EL (cell line): Measurements from ENCODE around the gene ZNF280B.
"Not testable (repeated sequence)": the region's sequence is repeated elsewhere in the genome, so short reads cannot be mapped to it uniquely, and the experiment has no call there.

Experiments used
- DNase-seq: peaks from one replicate; pipeline ENCODE4 v3.0.0-alpha.2; 2016

Gene ZNF280B

DNA sequence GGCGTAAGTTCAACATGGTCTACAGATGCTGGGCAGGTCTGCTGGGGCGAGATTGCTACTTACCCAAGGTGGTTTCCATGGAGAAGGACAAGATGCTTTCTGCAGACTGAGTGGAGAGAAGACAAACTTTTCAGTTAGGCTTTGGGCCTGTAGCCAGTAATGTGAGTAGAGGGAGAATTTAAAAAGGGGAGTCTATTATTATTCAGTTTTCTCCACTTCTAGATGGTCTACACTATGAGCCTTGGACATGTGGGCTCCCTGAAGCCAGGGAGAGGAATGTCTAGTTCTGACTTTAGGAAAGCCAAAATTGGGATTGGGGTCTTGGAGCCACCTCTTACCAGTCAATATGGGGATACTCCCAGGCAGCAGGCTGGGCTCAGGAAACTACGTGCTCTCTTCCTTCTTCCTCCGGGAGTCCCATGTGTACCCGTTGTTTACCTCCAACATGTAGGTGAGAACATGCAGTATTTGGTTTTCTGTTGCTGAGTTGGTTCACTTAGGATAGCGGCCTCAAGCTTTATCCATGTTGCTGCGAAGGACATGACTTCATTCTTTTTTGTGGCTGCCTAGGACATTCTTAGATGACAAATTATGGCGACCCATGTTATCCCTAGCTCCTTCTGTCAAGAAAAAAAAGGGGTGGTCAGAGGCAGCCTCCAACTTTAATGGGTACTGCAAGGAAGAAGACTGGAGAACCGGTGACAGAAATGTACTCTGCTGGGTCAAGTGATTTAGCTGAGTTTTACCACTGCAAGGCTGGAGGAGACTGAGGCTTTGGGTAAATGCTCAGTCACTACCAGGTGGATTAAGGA is 26.3 kb upstream of the ZNF280B start:
- no peak for DNase-seq

DNA sequence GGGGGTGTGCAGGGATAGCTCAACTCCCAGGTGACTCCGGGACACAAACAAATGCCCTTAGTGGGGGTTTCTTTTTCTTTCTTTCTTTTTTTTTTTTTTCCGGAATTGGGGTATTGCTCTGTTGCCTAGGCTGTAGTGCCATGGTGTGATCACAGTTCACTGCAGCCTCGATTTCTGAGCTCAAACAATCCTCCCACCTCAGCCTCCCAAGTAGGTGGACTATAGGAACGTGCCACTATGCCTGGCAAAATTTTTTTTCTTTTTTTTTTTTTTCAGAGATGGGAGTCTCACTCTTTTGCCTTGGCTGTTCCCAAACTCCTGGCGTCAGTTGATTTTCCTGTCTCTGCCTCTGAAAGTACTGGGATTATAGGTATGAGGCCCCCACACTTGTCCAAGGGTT is 25.3 kb upstream of the ZNF280B start:
- no peak for DNase-seq

DNA sequence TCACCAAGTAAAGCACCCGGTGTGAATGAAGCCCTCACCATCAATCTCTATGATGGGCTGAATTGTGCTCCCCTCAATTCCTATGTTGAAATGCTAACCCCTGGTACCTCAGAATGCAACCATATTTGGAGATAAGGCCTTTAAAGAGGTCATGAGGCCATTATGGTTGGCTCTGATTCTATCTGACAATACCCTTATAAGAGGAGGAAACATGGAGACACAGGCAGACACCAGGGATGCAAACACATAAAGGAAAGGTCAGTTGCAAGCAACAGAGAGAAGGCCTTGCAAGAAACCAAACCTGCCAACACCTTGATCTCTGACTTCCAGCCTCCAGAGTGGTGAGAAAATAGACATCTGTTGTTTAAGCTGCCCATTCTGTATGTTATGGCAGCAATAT is 24.9 kb upstream of the ZNF280B start:
- no peak for DNase-seq

DNA sequence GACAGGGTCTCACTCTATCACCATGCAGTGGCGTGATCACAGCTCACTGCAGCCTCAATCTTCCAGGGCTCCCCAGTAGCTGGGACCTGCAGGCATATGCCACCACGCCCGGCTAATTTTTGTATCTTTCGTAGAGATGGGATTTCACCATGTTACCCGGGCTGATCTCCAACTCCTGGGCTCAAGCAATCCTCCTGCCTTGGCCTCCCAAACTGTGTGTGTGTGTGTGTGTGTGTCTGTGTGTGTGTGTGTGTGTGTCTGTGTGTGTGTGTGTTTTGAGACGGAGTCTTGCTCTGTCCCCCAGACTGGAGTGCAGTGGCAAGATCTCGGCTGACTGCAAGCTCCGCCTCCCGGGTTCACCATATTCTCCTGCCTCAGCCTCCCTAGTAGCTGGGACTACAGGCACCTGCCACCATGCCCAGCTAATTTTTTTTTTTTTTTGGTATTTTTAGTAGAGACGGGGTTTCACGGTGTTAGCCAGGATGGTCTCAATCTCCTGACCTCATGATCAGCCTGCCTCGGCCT is 24.1 kb upstream of the ZNF280B start:
- DNase-seq: not testable (repeated sequence)

DNA sequence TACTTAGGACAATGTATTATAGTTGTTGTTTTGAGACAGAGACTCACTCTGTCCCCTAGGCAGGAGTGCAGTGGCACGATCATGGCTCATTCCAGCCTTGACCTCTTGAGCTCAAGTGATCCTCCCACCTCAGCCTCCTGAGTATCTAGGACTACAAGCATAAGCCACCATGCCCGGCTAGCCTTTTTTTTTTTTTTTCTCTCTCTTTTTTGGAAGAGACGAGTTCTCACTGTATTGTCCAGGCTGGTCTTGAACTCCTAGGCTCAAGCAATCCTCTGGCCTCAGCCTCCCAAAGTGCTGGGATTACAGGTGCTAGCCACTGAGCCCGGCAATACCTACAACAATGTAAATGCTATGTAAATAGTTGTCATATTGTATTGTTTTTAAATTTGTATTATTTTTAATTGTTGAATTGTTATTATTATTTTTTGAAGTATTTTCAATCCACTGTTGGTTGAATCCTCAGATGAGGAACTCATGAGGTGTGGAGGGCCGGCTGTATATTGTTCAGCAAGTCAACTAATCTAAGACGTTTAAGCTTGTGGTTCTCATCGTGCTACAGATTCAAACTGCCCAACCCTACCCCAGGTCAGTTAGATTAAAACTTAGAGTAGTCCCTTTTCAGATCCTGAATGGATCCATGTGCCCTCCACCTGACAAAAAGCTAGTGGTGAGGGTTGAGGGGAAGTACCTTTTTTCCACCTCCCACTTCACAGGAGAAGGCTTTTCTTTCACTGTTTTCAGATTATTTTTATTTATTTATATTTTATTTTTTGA is 23.4 kb upstream of the ZNF280B start:
- no peak for DNase-seq

DNA sequence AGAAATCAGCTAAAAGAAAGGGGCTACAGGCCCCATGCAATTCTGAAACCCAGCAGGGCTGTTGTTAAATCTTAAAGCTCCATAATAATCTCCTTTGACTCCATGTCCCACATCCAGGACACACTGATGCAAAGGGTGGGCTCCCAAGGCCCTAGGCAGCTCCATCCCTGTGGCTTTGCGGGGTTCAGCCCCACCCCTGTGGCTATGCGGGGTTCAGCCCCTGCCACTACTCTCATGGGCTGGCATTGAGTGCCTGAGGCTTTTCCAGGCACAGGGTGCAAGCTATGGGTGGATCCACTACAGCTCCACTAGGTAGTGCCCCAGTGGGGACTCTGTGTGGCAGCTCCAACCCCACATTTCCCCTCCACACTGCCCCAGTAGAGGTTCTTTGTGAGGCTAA is 20.2 kb upstream of the ZNF280B start:
- DNase-seq: no peak

DNA sequence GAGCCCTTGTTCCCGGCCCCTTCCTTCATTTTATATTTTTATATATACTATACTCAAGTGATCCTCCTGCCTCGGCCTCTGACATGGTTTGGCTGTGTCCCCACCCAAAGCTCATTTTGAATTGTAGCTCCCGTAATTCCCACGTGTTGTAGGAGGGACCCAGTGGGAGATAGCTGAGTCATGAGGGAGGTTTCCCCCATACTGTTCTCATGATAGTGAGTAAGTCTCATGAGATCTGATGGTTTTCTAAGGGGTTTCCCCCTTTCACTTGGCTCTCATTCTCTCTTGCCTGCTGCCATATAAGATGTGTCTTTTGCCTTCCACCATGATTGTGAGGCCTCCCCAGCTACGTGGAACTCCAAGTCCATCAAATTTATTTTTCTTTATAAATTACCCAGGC is 18.8 kb upstream of the ZNF280B start:
- no peak for DNase-seq

DNA sequence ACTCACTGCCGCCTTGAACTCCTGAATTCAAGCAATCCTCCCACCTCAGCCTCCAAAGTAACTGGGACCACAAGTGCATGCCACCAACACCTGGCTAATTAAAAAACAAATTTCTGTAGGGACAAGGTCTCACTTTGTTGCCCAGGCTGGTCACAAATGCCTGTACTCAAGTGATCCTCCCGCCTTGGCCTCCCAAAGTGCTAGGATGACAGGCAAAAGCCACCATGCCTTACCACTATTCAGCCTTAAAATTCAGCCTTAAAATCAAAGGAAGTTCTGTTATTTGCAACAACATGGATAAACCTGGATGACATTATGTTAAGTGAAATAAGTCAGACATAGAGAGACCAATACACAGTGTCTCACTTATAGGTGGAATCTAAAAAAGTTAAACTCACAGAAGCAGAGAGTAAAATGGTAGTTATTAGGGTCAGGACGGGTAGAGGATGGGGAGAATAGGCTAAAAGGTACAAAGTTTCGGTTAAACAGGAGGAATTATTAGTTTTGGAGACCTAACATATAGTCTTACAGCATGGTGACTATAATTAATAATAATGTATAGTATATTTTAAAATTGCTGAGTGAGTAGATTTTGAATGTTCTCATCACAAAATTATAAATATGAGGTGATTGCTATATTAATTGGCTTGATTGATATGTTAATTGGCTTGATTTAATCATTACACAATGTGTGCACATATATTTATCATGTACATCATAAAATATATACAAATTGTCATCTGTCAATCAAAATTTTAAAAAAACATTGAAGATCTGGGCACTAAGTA is 17.8 kb upstream of the ZNF280B start:
- DNase-seq: no peak

DNA sequence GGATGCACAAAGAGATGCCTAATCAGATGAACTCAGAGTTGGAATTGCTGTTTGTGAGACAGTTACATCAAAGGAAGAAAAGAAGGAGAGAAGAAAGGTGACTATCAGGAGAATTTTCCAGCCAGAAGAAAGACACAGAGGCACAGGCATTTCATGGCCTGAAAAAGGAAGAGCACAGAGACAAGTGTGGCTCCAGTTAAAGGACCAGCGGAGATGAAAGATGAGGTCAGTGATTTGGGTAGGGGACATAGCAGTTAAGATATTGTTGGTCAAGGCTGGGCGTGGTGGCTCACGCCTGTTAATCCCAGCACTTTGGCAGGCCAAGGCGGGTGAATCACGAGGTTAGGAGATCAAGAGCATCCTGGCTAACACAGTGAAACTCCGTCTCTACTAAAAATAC is 15.0 kb upstream of the ZNF280B start:
- DNase-seq: no peak

DNA sequence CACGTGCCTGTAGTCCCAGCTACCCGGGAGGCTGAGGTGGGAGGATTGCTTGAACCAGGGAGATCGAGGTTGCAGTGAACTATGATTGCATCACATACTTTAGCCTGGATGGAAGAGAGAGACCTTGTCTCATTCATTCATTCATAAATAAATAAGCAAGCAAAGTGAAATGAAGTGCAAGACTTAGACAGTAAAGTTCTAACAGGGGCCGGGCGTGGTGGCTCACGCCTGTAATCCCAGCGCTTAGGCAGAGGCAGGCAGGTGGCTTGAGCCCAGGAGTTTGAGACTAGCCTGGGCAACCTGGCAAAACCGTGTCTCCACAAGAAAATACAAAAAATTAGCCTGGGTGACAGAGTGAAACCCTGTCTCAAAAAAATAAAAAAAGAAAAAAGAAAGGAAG is 13.1 kb upstream of the ZNF280B start:
- no peak for DNase-seq

DNA sequence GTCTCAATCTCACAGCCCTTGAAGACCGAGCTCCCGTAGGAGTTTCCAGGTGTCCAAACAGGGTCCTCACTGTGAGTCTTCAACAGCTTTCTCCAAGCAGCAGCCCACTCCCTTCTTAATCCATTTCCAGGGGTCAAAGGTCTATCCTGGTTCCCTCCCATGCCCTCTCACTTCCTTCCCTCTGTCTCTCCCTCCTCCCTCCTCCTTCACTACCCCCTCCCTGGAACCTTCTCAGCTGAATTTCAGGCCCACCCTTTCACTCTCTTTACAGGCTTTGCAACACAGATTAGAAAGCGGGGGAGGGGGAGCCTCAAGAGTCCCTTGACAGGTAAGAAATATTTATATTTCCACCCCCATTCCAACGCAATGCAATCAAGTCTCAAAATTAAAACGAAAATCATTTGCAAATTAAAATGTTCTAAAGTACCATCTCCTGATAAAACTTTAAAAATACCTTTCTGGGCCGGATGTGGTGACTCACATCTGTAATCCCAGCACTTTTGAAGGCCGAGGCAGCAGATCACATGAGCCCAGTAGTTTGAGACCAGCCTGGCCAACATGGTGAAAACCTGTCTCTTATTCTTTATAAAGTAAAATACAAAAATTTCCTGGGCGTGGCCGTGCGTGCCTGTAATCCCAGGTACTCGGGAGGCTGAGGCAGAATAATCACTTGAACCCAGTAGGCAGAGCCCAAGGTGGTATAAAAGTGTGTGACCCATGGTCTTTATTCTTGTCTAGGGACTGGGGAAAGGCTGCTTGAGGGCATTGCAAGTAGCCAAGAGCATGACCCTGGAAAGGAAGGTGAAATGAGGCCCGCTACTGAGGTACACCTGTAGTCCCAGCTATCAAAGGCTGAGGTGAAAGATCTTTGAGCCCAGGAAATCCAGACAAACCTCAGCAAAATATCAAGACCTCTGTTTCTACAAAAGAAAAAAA is 12.4 kb upstream of the ZNF280B start:
- DNase-seq: no peak

DNA sequence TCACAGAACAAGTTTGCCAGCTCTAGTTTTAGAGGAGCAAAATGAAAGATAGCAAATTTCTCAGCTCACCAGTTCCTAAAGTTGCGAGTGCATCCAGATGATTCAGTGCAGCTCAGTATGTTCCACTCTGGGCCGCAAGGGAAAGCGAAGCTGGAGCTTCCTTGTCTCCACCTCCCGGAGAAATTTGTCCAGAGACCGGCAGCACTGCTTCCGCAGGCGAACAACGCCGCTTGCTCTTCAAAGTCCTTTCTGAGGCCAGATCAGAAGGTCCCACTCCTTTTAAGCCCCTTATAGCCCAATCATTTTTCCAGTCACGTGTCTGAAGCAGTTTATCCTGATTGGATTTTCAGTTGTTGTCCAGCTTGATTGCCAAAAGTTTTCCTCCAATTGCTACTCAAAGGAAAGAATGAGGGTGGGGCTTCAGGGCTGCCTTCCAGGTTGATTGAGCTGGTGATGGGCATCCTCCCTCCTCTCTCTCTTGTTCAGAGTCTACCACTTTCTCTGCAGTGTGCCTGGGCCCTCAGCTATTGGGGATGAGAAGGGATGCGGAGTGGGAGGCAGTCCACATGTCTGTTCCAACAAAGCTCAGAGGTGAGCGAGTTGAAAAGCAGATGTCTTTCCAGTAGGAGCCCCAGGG is 11.6 kb upstream of the ZNF280B start, which contains the start of gene ZNF280A:
Gene ZNF280A (minus strand): TSS at position 251 of the 637 bp plus-strand sequence. CDS start 4,640 bp downstream, outside the sequence.
- DNase-seq: no peak

DNA sequence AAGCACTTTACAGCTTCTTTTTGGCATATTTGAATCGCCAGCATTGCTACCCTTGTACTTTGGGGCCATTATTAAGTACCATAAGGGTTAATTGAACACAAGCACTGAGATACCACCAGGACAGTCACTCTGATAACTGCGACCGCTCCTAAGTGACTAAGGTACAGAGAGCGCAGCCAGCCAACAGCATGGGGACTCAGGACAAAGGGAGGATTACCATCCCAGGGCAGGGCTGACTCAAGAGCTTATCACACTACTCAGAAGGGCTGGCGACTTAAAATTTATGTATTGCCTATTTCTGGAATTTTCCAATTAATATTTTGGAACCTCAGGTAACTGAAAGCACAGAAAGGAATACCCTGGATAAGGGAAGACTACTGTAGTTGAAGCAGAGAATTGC is 11.0 kb upstream of the ZNF280B start:
- no peak for DNase-seq

DNA sequence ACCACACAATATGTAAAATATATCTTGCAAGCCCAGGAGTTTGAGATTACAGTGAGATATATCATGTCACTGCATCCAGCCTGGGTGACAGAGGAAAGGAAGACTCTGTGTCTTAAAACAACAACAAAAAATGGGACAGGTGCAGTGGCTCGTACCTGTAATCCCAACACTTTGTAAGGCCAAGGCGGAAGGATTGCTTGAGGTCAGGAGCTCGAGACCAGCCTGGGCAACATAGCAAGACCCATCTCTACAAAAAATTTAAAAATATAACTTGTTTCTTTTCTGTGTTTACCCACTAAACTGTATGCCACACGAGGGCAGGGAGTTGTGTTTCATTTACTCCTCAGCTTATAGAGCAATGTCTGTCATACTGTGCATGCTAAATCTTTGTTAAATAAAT is 8.4 kb upstream of the ZNF280B start:
- DNase-seq: no peak

DNA sequence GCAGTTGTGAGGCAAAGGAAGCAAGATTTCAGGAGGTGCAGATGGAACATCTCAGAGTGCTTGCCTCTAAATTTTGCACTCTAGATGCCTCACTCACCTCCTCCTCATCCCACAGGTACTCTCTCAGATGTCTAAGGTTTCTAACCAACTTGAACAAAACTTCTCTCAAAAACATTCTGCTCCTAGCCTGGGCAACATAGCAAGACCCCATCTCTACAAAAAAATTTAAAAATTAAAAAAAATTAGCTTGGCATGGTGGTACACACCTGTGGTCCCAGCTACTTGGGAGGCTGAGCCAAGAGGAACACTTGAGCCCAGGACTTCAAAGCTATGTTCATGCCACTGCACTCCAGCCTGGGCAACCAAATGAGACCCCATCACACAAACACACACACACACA is 7.3 kb upstream of the ZNF280B start:
- no peak for DNase-seq

DNA sequence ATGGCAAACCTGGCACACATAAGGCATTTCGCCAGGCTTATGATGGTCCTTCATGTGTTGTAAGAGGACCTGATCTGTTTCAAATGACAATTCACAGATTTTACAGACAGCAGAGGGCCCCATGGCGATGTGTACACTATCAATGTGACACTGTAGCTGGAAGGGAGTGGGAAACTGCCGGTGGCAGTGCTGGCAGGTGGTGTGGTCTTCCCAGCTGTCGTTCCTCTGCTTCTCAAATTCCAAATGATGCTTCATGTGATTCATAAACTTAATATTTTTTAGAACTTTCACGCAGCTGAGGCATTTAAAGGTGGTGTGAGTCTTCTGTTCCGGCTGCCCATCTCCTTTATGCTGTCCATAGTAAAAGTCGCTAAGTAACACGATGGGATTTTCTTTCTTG is 5.9 kb upstream of the ZNF280B start:
- not testable (repeated sequence) for DNase-seq

DNA sequence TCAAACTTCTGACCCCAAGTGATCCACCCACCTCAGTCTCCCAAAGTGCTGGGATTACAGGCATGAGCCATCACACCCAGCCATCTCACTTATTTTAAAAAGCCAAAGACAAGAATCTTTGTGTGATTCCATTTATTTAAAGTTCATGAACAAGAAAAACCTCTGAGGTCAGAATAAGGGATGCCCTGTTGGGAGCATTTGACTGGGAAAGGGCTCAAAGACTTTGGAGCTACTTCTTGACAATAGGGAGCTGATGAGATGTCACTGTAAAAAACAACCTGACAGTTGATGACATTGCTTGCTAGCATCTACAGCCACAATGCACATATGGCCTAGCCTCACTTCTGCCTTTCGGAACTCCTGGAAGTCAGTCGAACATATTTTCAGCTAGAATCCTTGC is 5.1 kb upstream of the ZNF280B start:
- DNase-seq: no peak

DNA sequence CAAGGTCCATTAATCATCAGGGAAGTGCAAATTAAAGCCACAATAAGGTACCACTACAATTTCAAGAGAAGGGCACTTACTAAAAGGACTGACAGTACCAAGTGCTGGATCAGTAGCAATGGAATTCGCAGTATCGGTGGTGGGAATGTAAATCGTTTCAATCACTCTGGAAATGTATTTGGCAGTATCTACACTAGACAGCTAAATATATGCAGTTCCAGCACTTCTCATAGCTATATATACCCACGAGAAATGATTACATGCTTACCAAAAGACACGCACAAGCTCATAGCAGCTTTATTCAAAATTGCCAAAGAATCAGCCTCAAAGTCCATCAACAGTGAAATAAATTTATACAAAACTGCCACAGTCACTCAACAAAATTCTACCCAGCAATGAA is 4.4 kb upstream of the ZNF280B start:
- no peak for DNase-seq

DNA sequence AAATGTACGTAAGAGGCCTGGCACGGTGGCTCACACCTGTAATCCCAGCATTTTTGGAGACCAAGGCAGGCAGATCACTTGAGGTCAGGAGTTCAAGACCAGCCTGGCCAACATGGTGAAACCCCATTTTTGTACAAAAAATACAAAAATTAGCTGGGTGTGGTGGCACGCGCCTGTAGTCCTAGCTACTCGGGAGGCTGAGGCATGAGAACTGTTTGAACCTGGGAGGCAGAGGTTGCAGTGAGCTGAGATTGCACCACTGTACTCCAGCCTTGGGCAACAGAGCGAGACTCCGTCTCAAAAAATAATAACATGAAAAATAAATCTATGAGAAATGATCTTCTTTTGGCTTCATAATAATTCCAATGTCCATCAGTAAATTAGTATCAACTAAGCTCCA is 2.3 kb upstream of the ZNF280B start:
- not testable (repeated sequence) for DNase-seq

DNA sequence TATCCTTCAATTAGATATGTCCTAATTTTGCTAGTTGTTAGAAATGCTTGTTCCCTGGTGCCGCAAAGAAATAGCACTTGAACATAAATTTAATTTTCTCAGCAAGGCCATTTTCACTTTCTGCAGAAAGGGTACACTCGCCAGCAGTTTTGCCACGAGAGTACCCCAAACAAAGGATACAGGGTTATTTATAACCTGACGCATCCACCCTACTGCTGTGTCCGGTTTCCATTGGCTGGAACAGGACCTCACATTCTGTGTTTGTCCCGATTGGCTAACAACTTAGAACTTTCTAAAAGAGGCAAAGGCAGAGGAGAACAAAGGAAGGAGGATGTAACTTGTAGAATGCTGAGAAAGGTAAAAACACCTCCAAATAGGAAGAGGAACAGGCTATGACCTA is 1.4 kb upstream of the ZNF280B start:
- DNase-seq: not testable (repeated sequence)

DNA sequence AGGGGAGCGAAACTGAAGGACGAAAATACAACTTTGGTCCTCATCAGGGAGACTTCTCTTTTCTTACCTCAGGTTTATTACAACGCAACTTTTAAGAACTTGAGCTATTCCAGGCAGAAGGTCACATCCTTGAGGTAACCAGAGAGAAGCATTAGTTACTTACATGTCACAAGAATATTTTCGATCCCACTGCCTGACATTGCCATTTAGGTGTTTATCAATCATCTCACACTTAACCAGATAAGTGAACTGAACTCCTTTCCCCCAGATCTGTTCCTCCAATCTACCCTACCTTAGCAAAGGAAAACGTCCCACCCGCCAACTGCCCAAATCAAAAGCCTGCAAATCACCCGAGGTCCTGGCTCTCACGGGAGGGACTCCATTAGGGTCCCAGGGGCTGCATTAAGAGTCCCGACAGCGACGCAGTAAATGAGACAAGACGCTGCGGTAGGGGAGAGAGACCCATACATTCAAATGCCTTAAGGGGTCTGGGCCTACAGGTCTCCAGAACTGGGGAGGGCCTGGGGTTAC is 734 bp downstream of the ZNF280B start:
- DNase-seq: no peak
